Fibroblast of upper back skin (primary cell): Measurements from ENCODE around the gene PDE11A.

Source experiments
- DNase-seq: peaks from one replicate; pipeline ENCODE4 v3.0.0-alpha.2; 2013

Gene PDE11A

GRCh38 chr2:177812713-177813396 is 259.7 kb downstream of the PDE11A start:
- DNase-seq = no peak

GRCh38 chr2:177810906-177811305 is 261.7 kb downstream of the PDE11A start:
- DNase-seq = no peak

- peak; percentile 2 for DNase-seq
These were observed 263.4 kb downstream of the PDE11A start for GRCh38 chr2:177808984-177809809.

GRCh38 chr2:177806025-177806424 is 266.6 kb downstream of the PDE11A start:
- peak; percentile 30 for DNase-seq

GRCh38 chr2:177799531-177799930 is 273.0 kb downstream of the PDE11A start:
- no peak for DNase-seq

- no peak for DNase-seq
These were observed 274.8 kb downstream of the PDE11A start for GRCh38 chr2:177797808-177798207.

GRCh38 chr2:177796654-177797415 is 275.7 kb downstream of the PDE11A start:
- no peak for DNase-seq

GRCh38 chr2:177796011-177796410 is 276.6 kb downstream of the PDE11A start:
- DNase-seq = no peak

- DNase-seq = peak; percentile 19
These were observed 287.4 kb downstream of the PDE11A start for GRCh38 chr2:177785143-177785542.

- no peak for DNase-seq
These were observed 287.9 kb downstream of the PDE11A start for GRCh38 chr2:177784745-177785067.

GRCh38 chr2:177783835-177784744 is 288.5 kb downstream of the PDE11A start:
- DNase-seq = no peak

GRCh38 chr2:177783091-177783490 is 289.5 kb downstream of the PDE11A start:
- DNase-seq = no peak

GRCh38 chr2:177782613-177783012 is 290.0 kb downstream of the PDE11A start:
- DNase-seq = no peak

- DNase-seq = no peak
These were observed 294.1 kb downstream of the PDE11A start for GRCh38 chr2:177778472-177778871.

GRCh38 chr2:177772529-177772928 is 300.0 kb downstream of the PDE11A start:
- DNase-seq = peak; percentile 32

- no peak for DNase-seq
These were observed 301.4 kb downstream of the PDE11A start for GRCh38 chr2:177771191-177771590.

GRCh38 chr2:177767768-177768167 is 304.8 kb downstream of the PDE11A start:
- no peak for DNase-seq

GRCh38 chr2:177765698-177766097 is 306.9 kb downstream of the PDE11A start:
- DNase-seq = peak; percentile 9

GRCh38 chr2:177763531-177764265 is 308.9 kb downstream of the PDE11A start:
- DNase-seq = peak; percentile 74

- peak; percentile 47 for DNase-seq
These were observed 313.1 kb downstream of the PDE11A start for GRCh38 chr2:177759443-177759842.

- DNase-seq = peak; percentile 63
These were observed 313.8 kb downstream of the PDE11A start for GRCh38 chr2:177758591-177759371.
